Heart left ventricle (tissue), 13 donors: ENCODE measurements around the gene ZFPM1.

Experiments used
- POLR2A ChIP-seq, 2 donors: fragments of 450-650 bp; IDR thresholded peaks; one replicate each; pipeline ENCODE4 v1.6.1; 2017; ENCODE audit warnings: antibody characterized with exemption in 2 of 2, mild to moderate bottlenecking in 2 of 2, moderate library complexity in 2 of 2
- TF ChIP-seq, protein P1 (sequence below), 12 donors: fragments of 200-600 bp; sonication (generic) in 4 of 12; IDR thresholded peaks; one replicate each; pipeline versions ENCODE4 v1.5.0 to v1.8.0; 2018 to 2022; ENCODE audit warnings: antibody characterized with exemption in 12 of 12, mild to moderate bottlenecking in 5 of 12
- donor health status: ischemic (EF 13 %, LVEDD 7.1; RV severe dilation, severe dysfunction).
- donor health status: DM: no; HTN: yes; CAD: no.
- donor health status: DM: no; HTN: no; CAD: no.
- donor health status: ischemic (EF 25% LVEDD 6.9; RV normal size, moderate dysfunction).
- donor health status: ischemic (EF 25% LVEDD 5.7; RV mildly dilated, moderate dysfunction).
- donor health status: ischemic (EF 35%, LVEDD 5.7; RV mildly dilated, moderate dysfunction).
- donor health status: nonischemic (EF 11% LVEDD 7.7; RV severe dilation, severe dysfunction).
- donor health status: DM: yes; HTN: yes; CAD: no.
- donor health status: PGD.
- donor health status: ischemic (EF 29% LVEDD 5.4; RV normal size, mild dysfunction).
- donor health status: nonischemic (EF 23%, LVEDD 6.1; RV moderate dilation, normal function).

GRCh38 chr16:88535191-88535856 lies 82.2 kb downstream of the ZFPM1 start:
- TF ChIP-seq, protein P1, sequence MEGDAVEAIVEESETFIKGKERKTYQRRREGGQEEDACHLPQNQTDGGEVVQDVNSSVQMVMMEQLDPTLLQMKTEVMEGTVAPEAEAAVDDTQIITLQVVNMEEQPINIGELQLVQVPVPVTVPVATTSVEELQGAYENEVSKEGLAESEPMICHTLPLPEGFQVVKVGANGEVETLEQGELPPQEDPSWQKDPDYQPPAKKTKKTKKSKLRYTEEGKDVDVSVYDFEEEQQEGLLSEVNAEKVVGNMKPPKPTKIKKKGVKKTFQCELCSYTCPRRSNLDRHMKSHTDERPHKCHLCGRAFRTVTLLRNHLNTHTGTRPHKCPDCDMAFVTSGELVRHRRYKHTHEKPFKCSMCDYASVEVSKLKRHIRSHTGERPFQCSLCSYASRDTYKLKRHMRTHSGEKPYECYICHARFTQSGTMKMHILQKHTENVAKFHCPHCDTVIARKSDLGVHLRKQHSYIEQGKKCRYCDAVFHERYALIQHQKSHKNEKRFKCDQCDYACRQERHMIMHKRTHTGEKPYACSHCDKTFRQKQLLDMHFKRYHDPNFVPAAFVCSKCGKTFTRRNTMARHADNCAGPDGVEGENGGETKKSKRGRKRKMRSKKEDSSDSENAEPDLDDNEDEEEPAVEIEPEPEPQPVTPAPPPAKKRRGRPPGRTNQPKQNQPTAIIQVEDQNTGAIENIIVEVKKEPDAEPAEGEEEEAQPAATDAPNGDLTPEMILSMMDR (IDR thresholded peaks at IDR 0.05), result no peak
- TF ChIP-seq POLR2A (IDR thresholded peaks at IDR 0.05), result no peak
